Liver (tissue), 9 donors: Measurements from ENCODE around the gene PALLD. TPM values are rescaled to one million over a fixed set of nuclear protein-coding genes. Genes with fewer than 3 reads are reported as not detected.

Experiments used
- DNase-seq: peaks from one replicate; pipeline ENCODE4 v3.0.0-alpha.2; 2017; ENCODE audit warnings: low spot score
- H3K27ac ChIP-seq, 2 donors: one replicate each; pipeline ENCODE4 v1.7.0; 2013; ENCODE audit warnings: inconsistent platforms in 2 of 2, low read length in 2 of 2, control low read depth in 1 of 2, low read depth in 1 of 2, mild to moderate bottlenecking in 1 of 2
- H3K27me3 ChIP-seq, 4 donors: one replicate each; pipeline versions ENCODE4 v1.6.1 to v1.7.0; 2013; ENCODE audit warnings: low read length in 3 of 4, inconsistent platforms in 1 of 4, mild to moderate bottlenecking in 1 of 4, moderate library complexity in 1 of 4; ENCODE audit not compliant: control insufficient read depth in 4 of 4, insufficient read depth in 4 of 4
- H3K36me3 ChIP-seq, 4 donors: one replicate each; pipeline versions ENCODE4 v1.6.1 to v1.7.0; 2013; ENCODE audit warnings: low read length in 3 of 4, mild to moderate bottlenecking in 3 of 4, low read depth in 1 of 4, moderate library complexity in 1 of 4; ENCODE audit not compliant: control insufficient read depth in 4 of 4, insufficient read depth in 3 of 4
- H3K4me1 ChIP-seq, 4 donors: one replicate each; pipeline versions ENCODE4 v1.6.1 to v1.7.0; 2013; ENCODE audit warnings: low read length in 3 of 4, mild to moderate bottlenecking in 3 of 4, moderate library complexity in 1 of 4; ENCODE audit not compliant: control insufficient read depth in 4 of 4, insufficient read depth in 4 of 4
- H3K4me3 ChIP-seq, 3 donors: one replicate each; pipeline versions ENCODE4 v1.6.1 to v1.7.0; 2013; ENCODE audit warnings: low read length in 3 of 3, control low read depth in 1 of 3, low read depth in 1 of 3, mild to moderate bottlenecking in 1 of 3
- H3K9ac ChIP-seq, 2 donors: one replicate each; pipeline ENCODE4 v1.7.0; 2013; ENCODE audit warnings: low read length in 2 of 2, mild to moderate bottlenecking in 2 of 2, moderate library complexity in 2 of 2, control low read depth in 1 of 2, low read depth in 1 of 2
- H3K9me3 ChIP-seq, 4 donors: one replicate each; pipeline versions ENCODE4 v1.6.1 to v1.7.0; 2013; ENCODE audit warnings: low read length in 3 of 4; ENCODE audit not compliant: control insufficient read depth in 4 of 4
- EGR1 ChIP-seq, 2 donors: IDR thresholded peaks; 2 replicates each; pipeline ENCODE4 v1.6.1; 2016 to 2018; ENCODE audit warnings: antibody characterized with exemption in 2 of 2, low read depth in 2 of 2
- FOXA1 ChIP-seq: IDR thresholded peaks from 2 replicates; pipeline ENCODE4 v1.6.1; 2016; ENCODE audit warnings: antibody characterized with exemption
- FOXA2 ChIP-seq: IDR thresholded peaks from 2 replicates; pipeline ENCODE4 v1.6.1; 2016; ENCODE audit warnings: antibody characterized with exemption
- GABPA ChIP-seq, 2 donors: IDR thresholded peaks in 1 of 2; conservative IDR thresholded peaks in 1 of 2; 2 replicates each; pipeline ENCODE4 v1.6.1; 2016; ENCODE audit warnings: antibody characterized with exemption in 2 of 2, mild to moderate bottlenecking in 1 of 2, moderate library complexity in 1 of 2
- HNF4A ChIP-seq, 2 donors: conservative IDR thresholded peaks; 2 replicates each; pipeline ENCODE4 v1.6.1; 2016; ENCODE audit warnings: antibody characterized with exemption in 2 of 2, mild to moderate bottlenecking in 2 of 2
- HNF4G ChIP-seq: IDR thresholded peaks from 2 replicates; pipeline ENCODE4 v1.6.1; 2016; ENCODE audit warnings: antibody characterized with exemption
- JUND ChIP-seq, 2 donors: IDR thresholded peaks; 2 replicates each; pipeline ENCODE4 v1.6.1; 2016; ENCODE audit warnings: antibody characterized with exemption in 2 of 2
- RAD21 ChIP-seq, 2 donors: IDR thresholded peaks; 2 replicates each; pipeline ENCODE4 v1.6.1; 2016; ENCODE audit warnings: antibody characterized with exemption in 2 of 2, mild to moderate bottlenecking in 2 of 2
- SP1 ChIP-seq: IDR thresholded peaks from 2 replicates; pipeline ENCODE4 v1.6.1; 2018; ENCODE audit warnings: antibody characterized with exemption, mild to moderate bottlenecking
- WGBS: extraction: QIAGEN DNeasy Blood & Tissue Kit; methylation state at CpG from one replicate; pipeline ENCODE4 v1.1.7; 2013; 5-methylcytosine and 5-hydroxymethylcytosine counted together
- polyA plus RNA-seq, 2 donors: library from polyadenylated mRNA; stranded (reverse) in 1 of 2; unstranded in 1 of 2; fragments of 200-250 nt in 1 of 2; fragments of >200 nt in 1 of 2; fragmentation: Nextera tagmentation in 1 of 2; extraction: Ambion mirVana in 1 of 2; gene quantifications; one replicate each; pipeline versions ENCODE4 v1.2.1 to v1.2.3, GENCODE V29; 2013 to 2015
- total RNA-seq, 2 donors: library from RNA; depleted of rRNA; stranded (reverse); fragments of >200 nt; gene quantifications; one replicate each; pipeline ENCODE4 v1.2.3, GENCODE V29; 2014
- TF ChIP-seq, protein P1 (sequence below): IDR thresholded peaks from 2 replicates; pipeline ENCODE4 v1.6.1; 2016; ENCODE audit warnings: antibody characterized with exemption
- TF ChIP-seq, protein P2 (sequence below): IDR thresholded peaks from 2 replicates; pipeline ENCODE4 v1.6.1; 2016; ENCODE audit warnings: antibody characterized with exemption, mild to moderate bottlenecking
- TF ChIP-seq, protein P3 (sequence below): IDR thresholded peaks from 2 replicates; pipeline ENCODE4 v1.6.1; 2016; ENCODE audit warnings: antibody characterized with exemption
- TF ChIP-seq, protein P4 (sequence below): IDR thresholded peaks from 2 replicates; pipeline ENCODE4 v1.6.1; 2016; ENCODE audit warnings: antibody characterized with exemption
- TF ChIP-seq, protein P5 (sequence below): fragments of 150-350 bp; IDR thresholded peaks from 2 replicates; pipeline ENCODE4 v1.5.1; 2017; ENCODE audit warnings: improper control_type of control experiment, low read depth, low read length; ENCODE audit not compliant: missing input control
- donor health status: healthy.
- donor health status: healthy.
- donor health status: healthy.
- donor health status: healthy.
- donor health status: healthy.

PALLD gene
- total and polyA plus RNA-seq, 4 donors: 9.0 to 26.3 (median 14.7) TPM

DNA sequence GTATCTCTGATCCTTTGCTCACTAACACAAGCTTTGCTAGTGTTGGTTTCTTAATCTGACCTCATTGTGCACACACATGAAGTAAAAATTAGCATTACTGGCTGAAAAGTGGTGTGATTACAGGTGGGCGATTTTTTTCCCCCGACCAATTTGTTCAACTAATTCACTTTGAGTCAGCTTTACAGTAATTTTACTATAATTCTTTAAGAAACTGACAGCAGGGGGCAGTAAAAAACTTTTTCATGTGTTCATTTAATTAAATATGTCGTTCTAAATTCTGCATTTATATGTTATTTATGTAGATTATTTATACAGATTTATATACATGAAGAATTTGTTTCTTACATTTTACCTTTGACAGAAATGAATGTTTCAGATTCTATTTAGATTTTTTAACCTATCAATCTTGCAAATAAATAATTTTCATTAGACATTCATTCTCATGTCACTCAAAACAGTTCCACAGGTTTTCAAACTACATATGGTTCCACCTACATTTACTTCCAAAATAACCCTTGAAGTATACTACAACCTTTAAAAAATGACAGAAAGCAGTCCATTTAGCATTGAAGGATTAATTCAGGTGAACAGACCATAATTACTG lies 17.5 kb downstream of the PALLD start:
- H3K9me3 ChIP-seq: no peaks in the 10 kb centered on the region
- TF ChIP-seq FOXA1 (no peak), HNF4G (no peak), HNF4A (conservative IDR thresholded peaks at IDR 0.05) (no peak), JUND (IDR thresholded peaks at IDR 0.05) (no peak), FOXA2 (no peak), EGR1 (IDR thresholded peaks at IDR 0.05; ENCODE audit: low read depth in 2 of 2) (no peak), GABPA (IDR thresholded peaks at IDR 0.05 in 1 of 2, conservative IDR thresholded peaks at IDR 0.05 in 1 of 2) (no peak), SP1 (no peak), RAD21 (IDR thresholded peaks at IDR 0.05) (peak; percentile 61 to 62)
- TF ChIP-seq, protein P1, sequence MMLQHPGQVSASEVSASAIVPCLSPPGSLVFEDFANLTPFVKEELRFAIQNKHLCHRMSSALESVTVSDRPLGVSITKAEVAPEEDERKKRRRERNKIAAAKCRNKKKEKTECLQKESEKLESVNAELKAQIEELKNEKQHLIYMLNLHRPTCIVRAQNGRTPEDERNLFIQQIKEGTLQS: no peak
- TF ChIP-seq, protein P2, sequence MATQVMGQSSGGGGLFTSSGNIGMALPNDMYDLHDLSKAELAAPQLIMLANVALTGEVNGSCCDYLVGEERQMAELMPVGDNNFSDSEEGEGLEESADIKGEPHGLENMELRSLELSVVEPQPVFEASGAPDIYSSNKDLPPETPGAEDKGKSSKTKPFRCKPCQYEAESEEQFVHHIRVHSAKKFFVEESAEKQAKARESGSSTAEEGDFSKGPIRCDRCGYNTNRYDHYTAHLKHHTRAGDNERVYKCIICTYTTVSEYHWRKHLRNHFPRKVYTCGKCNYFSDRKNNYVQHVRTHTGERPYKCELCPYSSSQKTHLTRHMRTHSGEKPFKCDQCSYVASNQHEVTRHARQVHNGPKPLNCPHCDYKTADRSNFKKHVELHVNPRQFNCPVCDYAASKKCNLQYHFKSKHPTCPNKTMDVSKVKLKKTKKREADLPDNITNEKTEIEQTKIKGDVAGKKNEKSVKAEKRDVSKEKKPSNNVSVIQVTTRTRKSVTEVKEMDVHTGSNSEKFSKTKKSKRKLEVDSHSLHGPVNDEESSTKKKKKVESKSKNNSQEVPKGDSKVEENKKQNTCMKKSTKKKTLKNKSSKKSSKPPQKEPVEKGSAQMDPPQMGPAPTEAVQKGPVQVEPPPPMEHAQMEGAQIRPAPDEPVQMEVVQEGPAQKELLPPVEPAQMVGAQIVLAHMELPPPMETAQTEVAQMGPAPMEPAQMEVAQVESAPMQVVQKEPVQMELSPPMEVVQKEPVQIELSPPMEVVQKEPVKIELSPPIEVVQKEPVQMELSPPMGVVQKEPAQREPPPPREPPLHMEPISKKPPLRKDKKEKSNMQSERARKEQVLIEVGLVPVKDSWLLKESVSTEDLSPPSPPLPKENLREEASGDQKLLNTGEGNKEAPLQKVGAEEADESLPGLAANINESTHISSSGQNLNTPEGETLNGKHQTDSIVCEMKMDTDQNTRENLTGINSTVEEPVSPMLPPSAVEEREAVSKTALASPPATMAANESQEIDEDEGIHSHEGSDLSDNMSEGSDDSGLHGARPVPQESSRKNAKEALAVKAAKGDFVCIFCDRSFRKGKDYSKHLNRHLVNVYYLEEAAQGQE: no peak
- TF ChIP-seq, protein P3, sequence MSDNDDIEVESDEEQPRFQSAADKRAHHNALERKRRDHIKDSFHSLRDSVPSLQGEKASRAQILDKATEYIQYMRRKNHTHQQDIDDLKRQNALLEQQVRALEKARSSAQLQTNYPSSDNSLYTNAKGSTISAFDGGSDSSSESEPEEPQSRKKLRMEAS: no peak
- TF ChIP-seq, protein P4, sequence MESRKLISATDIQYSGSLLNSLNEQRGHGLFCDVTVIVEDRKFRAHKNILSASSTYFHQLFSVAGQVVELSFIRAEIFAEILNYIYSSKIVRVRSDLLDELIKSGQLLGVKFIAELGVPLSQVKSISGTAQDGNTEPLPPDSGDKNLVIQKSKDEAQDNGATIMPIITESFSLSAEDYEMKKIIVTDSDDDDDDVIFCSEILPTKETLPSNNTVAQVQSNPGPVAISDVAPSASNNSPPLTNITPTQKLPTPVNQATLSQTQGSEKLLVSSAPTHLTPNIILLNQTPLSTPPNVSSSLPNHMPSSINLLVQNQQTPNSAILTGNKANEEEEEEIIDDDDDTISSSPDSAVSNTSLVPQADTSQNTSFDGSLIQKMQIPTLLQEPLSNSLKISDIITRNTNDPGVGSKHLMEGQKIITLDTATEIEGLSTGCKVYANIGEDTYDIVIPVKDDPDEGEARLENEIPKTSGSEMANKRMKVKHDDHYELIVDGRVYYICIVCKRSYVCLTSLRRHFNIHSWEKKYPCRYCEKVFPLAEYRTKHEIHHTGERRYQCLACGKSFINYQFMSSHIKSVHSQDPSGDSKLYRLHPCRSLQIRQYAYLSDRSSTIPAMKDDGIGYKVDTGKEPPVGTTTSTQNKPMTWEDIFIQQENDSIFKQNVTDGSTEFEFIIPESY: no peak
- TF ChIP-seq, protein P5, sequence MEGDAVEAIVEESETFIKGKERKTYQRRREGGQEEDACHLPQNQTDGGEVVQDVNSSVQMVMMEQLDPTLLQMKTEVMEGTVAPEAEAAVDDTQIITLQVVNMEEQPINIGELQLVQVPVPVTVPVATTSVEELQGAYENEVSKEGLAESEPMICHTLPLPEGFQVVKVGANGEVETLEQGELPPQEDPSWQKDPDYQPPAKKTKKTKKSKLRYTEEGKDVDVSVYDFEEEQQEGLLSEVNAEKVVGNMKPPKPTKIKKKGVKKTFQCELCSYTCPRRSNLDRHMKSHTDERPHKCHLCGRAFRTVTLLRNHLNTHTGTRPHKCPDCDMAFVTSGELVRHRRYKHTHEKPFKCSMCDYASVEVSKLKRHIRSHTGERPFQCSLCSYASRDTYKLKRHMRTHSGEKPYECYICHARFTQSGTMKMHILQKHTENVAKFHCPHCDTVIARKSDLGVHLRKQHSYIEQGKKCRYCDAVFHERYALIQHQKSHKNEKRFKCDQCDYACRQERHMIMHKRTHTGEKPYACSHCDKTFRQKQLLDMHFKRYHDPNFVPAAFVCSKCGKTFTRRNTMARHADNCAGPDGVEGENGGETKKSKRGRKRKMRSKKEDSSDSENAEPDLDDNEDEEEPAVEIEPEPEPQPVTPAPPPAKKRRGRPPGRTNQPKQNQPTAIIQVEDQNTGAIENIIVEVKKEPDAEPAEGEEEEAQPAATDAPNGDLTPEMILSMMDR: peak; percentile 21
- H3K36me3 ChIP-seq: no peaks in the 10 kb centered on the region
- no peaks in the 10 kb centered on the region for H3K27me3 ChIP-seq
- no peak overlapping the region for H3K27ac ChIP-seq
- no peak for DNase-seq
- no peak overlapping the region for H3K4me3 ChIP-seq
- peak overlapping the region in 1 of 2 donors; percentile 12 for H3K9ac ChIP-seq
- 17% methylated on average over 3 of the region's 3 CpGs for WGBS
- peaks cover 0 to 3% (median under 1%) of the 10 kb centered on the region in 4 donors for H3K4me1 ChIP-seq
